CD14-positive monocyte (primary cell): ENCODE results near the gene ATL1. TPM values are rescaled to one million over a fixed set of nuclear protein-coding genes. Genes with fewer than 3 reads are reported as not detected.

Experiments
- DNase-seq, 3 donors: peaks; one replicate each; pipeline ENCODE4 v3.0.0-alpha.2; 2011 to 2022
- H2AFZ ChIP-seq: 2 replicates; pipeline ENCODE4 v1.6.0; 2012; ENCODE audit warnings: mild to moderate bottlenecking, low read depth, low read length, inconsistent platforms; ENCODE audit not compliant: insufficient read depth, poor library complexity, severe bottlenecking
- H3K27ac ChIP-seq, 2 donors: 1 replicate in 1 of 2; 2 replicates in 1 of 2; pipeline ENCODE4 v1.5.1; 2012 to 2013; ENCODE audit warnings: low read length in 2 of 2, control low read depth in 1 of 2, inconsistent platforms in 1 of 2, low read depth in 1 of 2, mild to moderate bottlenecking in 1 of 2
- H3K27me3 ChIP-seq, 2 donors: one replicate each; pipeline versions ENCODE4 v1.6.0 to v1.6.1; 2011 to 2013; ENCODE audit warnings: low read length in 2 of 2; ENCODE audit not compliant: control insufficient read depth in 2 of 2, insufficient read depth in 2 of 2
- H3K36me3 ChIP-seq, 2 donors: replicated peaks in 1 of 2; 1 replicate in 1 of 2; 2 replicates in 1 of 2; pipeline versions ENCODE4 v1.5.1 to v1.6.1; 2012 to 2013; ENCODE audit warnings: low read length in 2 of 2, control low read depth in 1 of 2, inconsistent platforms in 1 of 2, mild to moderate bottlenecking in 1 of 2; ENCODE audit not compliant: insufficient read depth in 2 of 2, control insufficient read depth in 1 of 2
- H3K4me1 ChIP-seq, 2 donors: 1 replicate in 1 of 2; 2 replicates in 1 of 2; pipeline versions ENCODE4 v1.5.1 to v1.6.1; 2012 to 2013; ENCODE audit warnings: low read length in 2 of 2, control low read depth in 1 of 2, inconsistent platforms in 1 of 2, mild to moderate bottlenecking in 1 of 2, moderate library complexity in 1 of 2; ENCODE audit not compliant: insufficient read depth in 2 of 2, control insufficient read depth in 1 of 2
- H3K4me2 ChIP-seq: replicated peaks from 2 replicates; pipeline ENCODE3; 2012; ENCODE audit warnings: low read length, moderate library complexity, mild to moderate bottlenecking; ENCODE audit not compliant: poor library complexity, severe bottlenecking; ENCODE audit errors: extremely low read depth
- H3K4me3 ChIP-seq, 3 experiments: fragments of 200-600 bp in 1 of 3; sonication (generic) in 1 of 3; replicated peaks in 1 of 3; 1 replicate in 2 of 3; 2 replicates in 1 of 3; pipeline ENCODE4 v1.5.1; 2011 to 2013; ENCODE audit warnings: low read length in 3 of 3, mild to moderate bottlenecking in 3 of 3, control low read depth in 2 of 3, low read depth in 2 of 3, inconsistent platforms in 1 of 3, moderate library complexity in 1 of 3
- H3K79me2 ChIP-seq: 2 replicates; pipeline ENCODE4 v1.6.0; 2012; ENCODE audit warnings: mild to moderate bottlenecking, control low read depth, inconsistent platforms, low read length, moderate library complexity; ENCODE audit not compliant: insufficient read depth
- H3K9ac ChIP-seq: 2 replicates; pipeline ENCODE4 v1.6.0; 2017; ENCODE audit warnings: low read length, mild to moderate bottlenecking; ENCODE audit not compliant: insufficient read depth, poor library complexity, severe bottlenecking
- H3K9me3 ChIP-seq, 2 donors: replicated peaks in 1 of 2; 1 replicate in 1 of 2; 2 replicates in 1 of 2; pipeline versions ENCODE4 v1.5.1 to v1.6.1; 2012 to 2013; ENCODE audit warnings: low read length in 2 of 2, control low read depth in 1 of 2; ENCODE audit not compliant: control insufficient read depth in 1 of 2, insufficient read depth in 1 of 2
- H4K20me1 ChIP-seq: 2 replicates; pipeline ENCODE4 v1.6.0; 2012; ENCODE audit warnings: mild to moderate bottlenecking, low read length, control low read depth, moderate library complexity; ENCODE audit not compliant: insufficient read depth
- H3K27ac Mint-ChIP-seq, 7 donors: one replicate each; pipeline ENCODE4 v1.8.0; 2020; ENCODE audit warnings: mild to moderate bottlenecking in 7 of 7, mixed read lengths in 7 of 7, moderate library complexity in 6 of 7, inconsistent platforms in 2 of 7
- H3K27me3 Mint-ChIP-seq, 3 donors: one replicate each; pipeline ENCODE4 v1.8.0; 2021 to 2022; ENCODE audit warnings: low read depth in 3 of 3, mild to moderate bottlenecking in 3 of 3, mixed read lengths in 3 of 3, moderate library complexity in 3 of 3, inconsistent platforms in 1 of 3
- H3K36me3 Mint-ChIP-seq, 2 donors: one replicate each; pipeline ENCODE4 v1.8.0; 2020; ENCODE audit warnings: mixed read lengths in 2 of 2, inconsistent platforms in 1 of 2, mild to moderate bottlenecking in 1 of 2
- H3K4me1 Mint-ChIP-seq: one replicate; pipeline ENCODE4 v1.8.0; 2020; ENCODE audit warnings: mild to moderate bottlenecking, mixed read lengths
- H3K4me3 Mint-ChIP-seq, 2 donors: one replicate each; pipeline ENCODE4 v1.8.0; 2020; ENCODE audit warnings: mild to moderate bottlenecking in 2 of 2, mixed read lengths in 2 of 2, moderate library complexity in 1 of 2
- H3K9me3 Mint-ChIP-seq, 7 donors: one replicate each; pipeline ENCODE4 v1.8.0; 2020 to 2022; ENCODE audit warnings: mixed read lengths in 7 of 7, mild to moderate bottlenecking in 6 of 7, moderate library complexity in 6 of 7, inconsistent platforms in 2 of 7
- CTCF ChIP-seq: fragments of 200-600 bp; IDR thresholded peaks from one replicate; pipeline ENCODE4 v1.8.0; 2022; ENCODE audit warnings: antibody characterized with exemption, mild to moderate bottlenecking
- WGBS: methylation state at CpG from one replicate; pipeline ENCODE4 v1.1.5; 2013; ENCODE audit warnings: missing lambda C conversion rate; ENCODE audit not compliant: insufficient coverage; 5-methylcytosine and 5-hydroxymethylcytosine counted together
- intact Hi-C, 2 donors: fragments of 100-400 bp; cut with micrococcal nuclease; formaldehyde crosslinking; loops; one replicate each; pipeline versions ENCODE4 v1.15.0 to v1.15.1; 2023
- polyA plus RNA-seq, 3 donors: library from polyadenylated mRNA; depleted of rRNA in 1 of 3; unstranded in 2 of 3; stranded (reverse) in 1 of 3; fragments of 300-500 nt in 2 of 3; fragments of >200 nt in 1 of 3; fragmentation: Illumina TruSeq in 2 of 3; gene quantifications; 1 replicate in 2 of 3; 2 replicates in 1 of 3; pipeline ENCODE4 v1.2.3, GENCODE V29; 2012 to 2021

ATL1 gene
- polyA plus RNA-seq, 3 donors: 0.36 to 1.1 (median 0.99) TPM

- H3K27ac ChIP-seq: no peak overlapping the region
- Mint-ChIP-seq H3K27me3 (peaks cover 0 to 2% (median 0%) of the 10 kb centered on the region in 3 donors), H3K9me3 (no peaks in the 10 kb centered on the region), H3K4me1 (no peaks in the 10 kb centered on the region), H3K36me3 (no peaks in the 10 kb centered on the region), H3K27ac (no peak overlapping the region), H3K4me3 (no peak overlapping the region)
- DNase-seq: no peak
- H3K4me2 ChIP-seq: no peak overlapping the region
- no peak for TF ChIP-seq CTCF
- no peak overlapping the region for H3K9ac ChIP-seq
- H3K79me2 ChIP-seq: no peaks in the 10 kb centered on the region
- no peak overlapping the region for H2AFZ ChIP-seq
- no peaks in the 10 kb centered on the region for H3K36me3 ChIP-seq
- no peaks in the 10 kb centered on the region for H3K27me3 ChIP-seq
- no CpG with 5 or more reads among the region's 2 CpGs for WGBS
- no peaks in the 10 kb centered on the region for H4K20me1 ChIP-seq
- no peaks in the 10 kb centered on the region for H3K4me1 ChIP-seq
- H3K4me3 ChIP-seq: no peak overlapping the region
- intact Hi-C loops: no loop called here
- no peaks in the 10 kb centered on the region for H3K9me3 ChIP-seq
Observed at GRCh38 chr14:50603565-50603964, 43.6 kb downstream of the ATL1 start.

GRCh38 chr14:50605766-50606165 is 45.8 kb downstream of the ATL1 start:
- H3K4me3 Mint-ChIP-seq: no peak overlapping the region
- H3K27me3 ChIP-seq: no peaks in the 10 kb centered on the region
- H3K4me3 ChIP-seq: no peak overlapping the region
- WGBS: 56% methylated on average over 1 of the region's 1 CpG
- H3K27ac Mint-ChIP-seq: no peak overlapping the region
- H3K9me3 ChIP-seq: no peaks in the 10 kb centered on the region
- H3K4me1 ChIP-seq: no peaks in the 10 kb centered on the region
- no peak for TF ChIP-seq CTCF
- intact Hi-C loops: no loop called here
- H3K27ac ChIP-seq: no peak overlapping the region
- no peaks in the 10 kb centered on the region for H3K4me1 Mint-ChIP-seq
- H3K9ac ChIP-seq: no peak overlapping the region
- H2AFZ ChIP-seq: no peak overlapping the region
- H3K27me3 Mint-ChIP-seq: peaks cover 0 to 2% (median 2%) of the 10 kb centered on the region in 3 donors
- no peaks in the 10 kb centered on the region for H3K79me2 ChIP-seq
- DNase-seq: no peak
- H3K4me2 ChIP-seq: no peak overlapping the region
- no peaks in the 10 kb centered on the region for H3K9me3 Mint-ChIP-seq
- no peaks in the 10 kb centered on the region for H4K20me1 ChIP-seq
- no peaks in the 10 kb centered on the region for H3K36me3 Mint-ChIP-seq
- no peaks in the 10 kb centered on the region for H3K36me3 ChIP-seq
